Activated T-cell treated with anti-CD3 and anti-CD28 coated beads, Interleukin-2, amount 50 U/mL, for 72 hours (primary cell): ENCODE data around the gene CISTR. TPM values are rescaled to one million over a fixed set of nuclear protein-coding genes. Genes with fewer than 3 reads are reported as not detected.
"Not testable (repeated sequence)": the region's sequence is repeated elsewhere in the genome, so short reads cannot be mapped to it uniquely, and the experiment has no call there.

Experiments used
- ATAC-seq, 2 donors: fragments of 150-1000 bp; cut with Tn5 transposase; replicated peaks in 1 of 2; 2 replicates each; pipeline ENCODE4 v1.10.0; 2021; ENCODE audit warnings: moderate library complexity in 2 of 2, mild to moderate bottlenecking in 1 of 2
- DNase-seq, 2 donors: peaks; one replicate each; pipeline ENCODE4 v3.0.0; 2021 to 2022; ENCODE audit warnings: mixed read lengths in 1 of 2
- H3K27ac Mint-ChIP-seq: one replicate; pipeline ENCODE4 v1.8.0; 2022; ENCODE audit warnings: mild to moderate bottlenecking, moderate library complexity, mixed read lengths
- H3K27me3 Mint-ChIP-seq: one replicate; pipeline ENCODE4 v1.8.0; 2022; ENCODE audit warnings: low read depth, mixed read lengths
- H3K36me3 Mint-ChIP-seq, 2 donors: one replicate each; pipeline ENCODE4 v1.8.0; 2022; ENCODE audit warnings: mixed read lengths in 2 of 2, mild to moderate bottlenecking in 1 of 2; ENCODE audit not compliant: insufficient read depth in 2 of 2
- H3K4me1 Mint-ChIP-seq: one replicate; pipeline ENCODE4 v1.8.0; 2022; ENCODE audit warnings: low read depth, mixed read lengths
- H3K4me3 Mint-ChIP-seq, 2 donors: one replicate each; pipeline ENCODE4 v1.8.0; 2022; ENCODE audit warnings: mild to moderate bottlenecking in 2 of 2, mixed read lengths in 2 of 2, moderate library complexity in 2 of 2
- H3K9me3 Mint-ChIP-seq, 2 donors: one replicate each; pipeline ENCODE4 v1.8.0; 2022; ENCODE audit warnings: mixed read lengths in 2 of 2
- total RNA-seq, 2 donors: library from RNA; stranded (reverse); gene quantifications; one replicate each; pipeline ENCODE4 v1.2.3, GENCODE V29; 2022

The CISTR gene
- total RNA-seq, 2 donors from 2014 or later: not detected

- Mint-ChIP-seq H3K9me3 (no peaks in the 10 kb centered on the region), H3K4me3 (no peak overlapping the region), H3K36me3 (no peaks in the 10 kb centered on the region), H3K4me1 (no peaks in the 10 kb centered on the region), H3K27ac (no peak overlapping the region), H3K27me3 (peaks cover 56% of the 10 kb centered on the region)
- DNase-seq: no peak
- ATAC-seq: no peak
These were observed 26.3 kb upstream of the CISTR start for GRCh38 chr12:53777936-53778644.

GRCh38 chr12:53777412-53777811 lies 25.6 kb upstream of the CISTR start:
- DNase-seq: no peak
- Mint-ChIP-seq H3K4me1 (no peaks in the 10 kb centered on the region), H3K27ac (no peak overlapping the region), H3K27me3 (peaks cover 56% of the 10 kb centered on the region), H3K36me3 (no peaks in the 10 kb centered on the region), H3K9me3 (no peaks in the 10 kb centered on the region), H3K4me3 (no peak overlapping the region)
- no peak for ATAC-seq

GRCh38 chr12:53776872-53777271 lies 25.1 kb upstream of the CISTR start:
- Mint-ChIP-seq H3K4me3 (no peak overlapping the region), H3K36me3 (no peaks in the 10 kb centered on the region), H3K27ac (no peak overlapping the region), H3K27me3 (peaks cover 56% of the 10 kb centered on the region), H3K4me1 (no peaks in the 10 kb centered on the region), H3K9me3 (no peaks in the 10 kb centered on the region)
- no peak for ATAC-seq
- DNase-seq: no peak

- no peak for ATAC-seq
- no peak overlapping the region for H3K27ac Mint-ChIP-seq
- H3K27me3 Mint-ChIP-seq: peaks cover 53% of the 10 kb centered on the region
- no peaks in the 10 kb centered on the region for H3K36me3 Mint-ChIP-seq
- H3K4me3 Mint-ChIP-seq: no peak overlapping the region
- DNase-seq: no peak
- H3K4me1 Mint-ChIP-seq: no peaks in the 10 kb centered on the region
- H3K9me3 Mint-ChIP-seq: no peaks in the 10 kb centered on the region
These were observed 23.8 kb upstream of the CISTR start for GRCh38 chr12:53775478-53776145.

GRCh38 chr12:53770281-53770680 lies 18.5 kb upstream of the CISTR start:
- Mint-ChIP-seq H3K4me1 (no peaks in the 10 kb centered on the region), H3K27me3 (peaks cover 69% of the 10 kb centered on the region), H3K9me3 (no peaks in the 10 kb centered on the region), H3K4me3 (no peak overlapping the region), H3K36me3 (no peaks in the 10 kb centered on the region), H3K27ac (no peak overlapping the region)
- ATAC-seq (no peak), DNase-seq (no peak)

- H3K36me3 Mint-ChIP-seq: no peaks in the 10 kb centered on the region
- ATAC-seq (no peak), DNase-seq (no peak)
- no peaks in the 10 kb centered on the region for H3K9me3 Mint-ChIP-seq
- peaks cover 77% of the 10 kb centered on the region for H3K27me3 Mint-ChIP-seq
- no peak overlapping the region for H3K4me3 Mint-ChIP-seq
- H3K4me1 Mint-ChIP-seq: no peaks in the 10 kb centered on the region
- no peak overlapping the region for H3K27ac Mint-ChIP-seq
These were observed 17.2 kb upstream of the CISTR start for GRCh38 chr12:53768976-53769375.

- no peak overlapping the region for H3K27ac Mint-ChIP-seq
- no peak for DNase-seq
- no peaks in the 10 kb centered on the region for H3K4me1 Mint-ChIP-seq
- H3K9me3 Mint-ChIP-seq: no peaks in the 10 kb centered on the region
- ATAC-seq: no peak
- H3K36me3 Mint-ChIP-seq: no peaks in the 10 kb centered on the region
- peaks cover 76% of the 10 kb centered on the region for H3K27me3 Mint-ChIP-seq
- H3K4me3 Mint-ChIP-seq: no peak overlapping the region
These were observed 15.1 kb upstream of the CISTR start for GRCh38 chr12:53766881-53767280.

- Mint-ChIP-seq H3K36me3 (no peaks in the 10 kb centered on the region), H3K9me3 (no peaks in the 10 kb centered on the region), H3K27me3 (peaks cover 72% of the 10 kb centered on the region), H3K4me3 (no peak overlapping the region), H3K4me1 (no peaks in the 10 kb centered on the region), H3K27ac (no peak overlapping the region)
- ATAC-seq (no peak), DNase-seq (no peak)
These were observed 14.1 kb upstream of the CISTR start for GRCh38 chr12:53765891-53766290.

GRCh38 chr12:53764615-53765014 lies 12.8 kb upstream of the CISTR start:
- H3K4me3 Mint-ChIP-seq: no peak overlapping the region
- no peak overlapping the region for H3K27ac Mint-ChIP-seq
- no peaks in the 10 kb centered on the region for H3K36me3 Mint-ChIP-seq
- H3K9me3 Mint-ChIP-seq: no peaks in the 10 kb centered on the region
- no peaks in the 10 kb centered on the region for H3K4me1 Mint-ChIP-seq
- peak in 1 of 2 donors; percentile 45 for ATAC-seq
- no peak for DNase-seq
- H3K27me3 Mint-ChIP-seq: peaks cover 71% of the 10 kb centered on the region

GRCh38 chr12:53762793-53763192 lies 11.0 kb upstream of the CISTR start:
- H3K36me3 Mint-ChIP-seq, H3K9me3 Mint-ChIP-seq, H3K4me1 Mint-ChIP-seq, H3K4me3 Mint-ChIP-seq, H3K27ac Mint-ChIP-seq, DNase-seq, ATAC-seq: not testable (repeated sequence)
- peaks cover 82% of the 10 kb centered on the region for H3K27me3 Mint-ChIP-seq

GRCh38 chr12:53761306-53761705 lies 9.5 kb upstream of the CISTR start:
- H3K4me1 Mint-ChIP-seq: peaks cover 11% of the 10 kb centered on the region
- no peaks in the 10 kb centered on the region for H3K9me3 Mint-ChIP-seq
- ATAC-seq (no peak), DNase-seq (no peak)
- no peak overlapping the region for H3K27ac Mint-ChIP-seq
- H3K36me3 Mint-ChIP-seq: no peaks in the 10 kb centered on the region
- H3K27me3 Mint-ChIP-seq: peaks cover 71% of the 10 kb centered on the region
- no peak overlapping the region for H3K4me3 Mint-ChIP-seq

GRCh38 chr12:53759261-53759660 lies 7.5 kb upstream of the CISTR start:
- DNase-seq: no peak
- H3K27me3 Mint-ChIP-seq: peaks cover 62% of the 10 kb centered on the region
- H3K4me1 Mint-ChIP-seq: peaks cover 20% of the 10 kb centered on the region
- no peak for ATAC-seq
- H3K9me3 Mint-ChIP-seq: no peaks in the 10 kb centered on the region
- no peak overlapping the region for H3K27ac Mint-ChIP-seq
- H3K36me3 Mint-ChIP-seq: no peaks in the 10 kb centered on the region
- H3K4me3 Mint-ChIP-seq: no peak overlapping the region

GRCh38 chr12:53758730-53759103 lies 6.9 kb upstream of the CISTR start:
- no peak overlapping the region for H3K4me3 Mint-ChIP-seq
- H3K27me3 Mint-ChIP-seq: peaks cover 60% of the 10 kb centered on the region
- H3K9me3 Mint-ChIP-seq: no peaks in the 10 kb centered on the region
- no peaks in the 10 kb centered on the region for H3K36me3 Mint-ChIP-seq
- peaks cover 20% of the 10 kb centered on the region for H3K4me1 Mint-ChIP-seq
- DNase-seq (no peak), ATAC-seq (no peak)
- no peak overlapping the region for H3K27ac Mint-ChIP-seq
